ENCODE measurements around the gene ADAP1. TPM values are rescaled to one million over a fixed set of nuclear protein-coding genes. Genes with fewer than 3 reads are reported as not detected.

ADAP1 gene
- total RNA-seq, 1 donor from 2014 or later, result 5.2 TPM

GRCh38 chr7:881441-882234 is 72.8 kb downstream of the ADAP1 start:
- H3K27ac Mint-ChIP-seq (ENCODE audit: unreplicated experiment), result no peak overlapping the region
- H3K9me3 Mint-ChIP-seq, result no peaks in the 10 kb centered on the region
- no peak for DNase-seq (ENCODE audit: low read depth, low spot score)
- H3K36me3 Mint-ChIP-seq (ENCODE audit: low read depth), result peaks cover 3% of the 10 kb centered on the region
- H3K4me1 Mint-ChIP-seq, result peaks cover 25% of the 10 kb centered on the region
- H3K27me3 Mint-ChIP-seq (ENCODE audit: low read depth), result no peaks in the 10 kb centered on the region
- peak overlapping the region; percentile 62 for H3K4me3 Mint-ChIP-seq
- TF ChIP-seq CTCF (conservative IDR thresholded peaks at IDR 0.05), result no peak

GRCh38 chr7:880450-880849 is 74.0 kb downstream of the ADAP1 start:
- no peaks in the 10 kb centered on the region for H3K27me3 Mint-ChIP-seq (ENCODE audit: low read depth)
- TF ChIP-seq CTCF (conservative IDR thresholded peaks at IDR 0.05), result no peak
- H3K4me3 Mint-ChIP-seq, result peak overlapping the region; percentile 73
- H3K4me1 Mint-ChIP-seq, result peaks cover 25% of the 10 kb centered on the region
- no peak overlapping the region for H3K27ac Mint-ChIP-seq (ENCODE audit: unreplicated experiment)
- H3K9me3 Mint-ChIP-seq, result no peaks in the 10 kb centered on the region
- peaks cover 3% of the 10 kb centered on the region for H3K36me3 Mint-ChIP-seq (ENCODE audit: low read depth)
- DNase-seq (ENCODE audit: low read depth, low spot score), result no peak

- H3K4me1 Mint-ChIP-seq, result peaks cover 25% of the 10 kb centered on the region
- H3K27ac Mint-ChIP-seq (ENCODE audit: unreplicated experiment), result no peak overlapping the region
- H3K36me3 Mint-ChIP-seq (ENCODE audit: low read depth), result peaks cover 5% of the 10 kb centered on the region
- no peak for TF ChIP-seq CTCF (conservative IDR thresholded peaks at IDR 0.05)
- H3K27me3 Mint-ChIP-seq (ENCODE audit: low read depth), result no peaks in the 10 kb centered on the region
- no peaks in the 10 kb centered on the region for H3K9me3 Mint-ChIP-seq
- peak overlapping the region; percentile 87 for H3K4me3 Mint-ChIP-seq
- DNase-seq (ENCODE audit: low read depth, low spot score), result no peak
Observed at GRCh38 chr7:879706-880105, 74.8 kb downstream of the ADAP1 start.

- Mint-ChIP-seq H3K4me1 (peaks cover 25% of the 10 kb centered on the region), H3K36me3 (ENCODE audit: low read depth) (peaks cover 5% of the 10 kb centered on the region), H3K27ac (ENCODE audit: unreplicated experiment) (no peak overlapping the region), H3K27me3 (ENCODE audit: low read depth) (no peaks in the 10 kb centered on the region), H3K4me3 (peak overlapping the region; percentile 87), H3K9me3 (no peaks in the 10 kb centered on the region)
- TF ChIP-seq CTCF (conservative IDR thresholded peaks at IDR 0.05), result no peak
- no peak for DNase-seq (ENCODE audit: low read depth, low spot score)
Observed at GRCh38 chr7:879093-879492, 75.4 kb downstream of the ADAP1 start.

- peak overlapping the region; percentile 91 for H3K4me3 Mint-ChIP-seq
- no peaks in the 10 kb centered on the region for H3K27me3 Mint-ChIP-seq (ENCODE audit: low read depth)
- DNase-seq (ENCODE audit: low read depth, low spot score), result no peak
- peaks cover 17% of the 10 kb centered on the region for H3K36me3 Mint-ChIP-seq (ENCODE audit: low read depth)
- no peaks in the 10 kb centered on the region for H3K9me3 Mint-ChIP-seq
- TF ChIP-seq CTCF (conservative IDR thresholded peaks at IDR 0.05), result no peak
- peak overlapping the region; percentile 29 for H3K27ac Mint-ChIP-seq (ENCODE audit: unreplicated experiment)
- H3K4me1 Mint-ChIP-seq, result peaks cover 31% of the 10 kb centered on the region
Observed at GRCh38 chr7:877312-878232, 76.9 kb downstream of the ADAP1 start.
